SU-DHL-6 (cell line): ENCODE results near the gene GTF3C2.

ENCODE experiments used
- H2AFZ ChIP-seq: fragments of 200-600 bp; sonication (generic); 2 replicates; pipeline ENCODE4 v1.6.1; 2014; ENCODE audit warnings: low read depth, mild to moderate bottlenecking, moderate library complexity, mixed read lengths, antibody characterized with exemption, low read length; ENCODE audit not compliant: severe bottlenecking
- H3F3A ChIP-seq: fragments of 200-600 bp; shearing (Covaris generic); 2 replicates; pipeline ENCODE4 v1.6.0; 2016; ENCODE audit warnings: antibody characterized with exemption, mild to moderate bottlenecking; ENCODE audit not compliant: insufficient read depth
- H3K27ac ChIP-seq: fragments of 200-600 bp; sonication (generic); 2 replicates; pipeline ENCODE4 v1.5.1; 2016; ENCODE audit warnings: low read depth, mild to moderate bottlenecking, low read length, moderate library complexity, mixed read lengths
- H3K27me3 ChIP-seq: fragments of 200-600 bp; sonication (generic), shearing (Covaris generic); 2 replicates; pipeline ENCODE4 v1.6.0; 2014; ENCODE audit warnings: mild to moderate bottlenecking, low read length
- H3K36me3 ChIP-seq: fragments of 200-600 bp; sonication (generic); 2 replicates; pipeline ENCODE4 v1.6.1; 2014; ENCODE audit warnings: mild to moderate bottlenecking, low read length, mixed read lengths
- H3K4me2 ChIP-seq: fragments of 300-600, 200-600 bp; shearing (Covaris generic), sonication (generic); 2 replicates; pipeline ENCODE4 v1.6.0; 2014; ENCODE audit warnings: low read length, low read depth, mild to moderate bottlenecking; ENCODE audit not compliant: poor library complexity, severe bottlenecking
- H3K4me3 ChIP-seq: fragments of 200-600 bp; sonication (generic); 2 replicates; pipeline ENCODE4 v1.5.1; 2014; ENCODE audit warnings: antibody characterized with exemption, low read length, mild to moderate bottlenecking, mixed read lengths; ENCODE audit not compliant: insufficient read depth, poor library complexity, severe bottlenecking
- H3K79me2 ChIP-seq: fragments of 200-600 bp; sonication (generic); 2 replicates; pipeline ENCODE4 v1.6.1; 2014; ENCODE audit warnings: mild to moderate bottlenecking, low read length, moderate library complexity; ENCODE audit not compliant: insufficient read depth
- H3K9ac ChIP-seq: fragments of 200-600 bp; sonication (generic); 2 replicates; pipeline ENCODE4 v1.7.0; 2014; ENCODE audit warnings: mild to moderate bottlenecking, low read length
- H3K9me2 ChIP-seq: fragments of 200-600 bp; sonication (generic); replicated peaks from 2 replicates; pipeline ENCODE4 v1.6.1; 2014; ENCODE audit warnings: low read length; ENCODE audit not compliant: insufficient read depth
- H3K9me3 ChIP-seq: fragments of 200-600 bp; sonication (generic); 2 replicates; pipeline ENCODE4 v1.6.1; 2014; ENCODE audit warnings: low read length, mixed read lengths; ENCODE audit not compliant: insufficient read depth
- H4K20me1 ChIP-seq: fragments of 200-600 bp; sonication (generic); 2 replicates; pipeline ENCODE4 v1.6.1; 2014; ENCODE audit warnings: low read depth, mild to moderate bottlenecking, antibody characterized with exemption, low read length, moderate library complexity, mixed read lengths
- CTCF ChIP-seq: fragments of 200-600 bp; sonication (generic); IDR thresholded peaks from one replicate; pipeline ENCODE4 v1.5.1; 2017; ENCODE audit warnings: antibody characterized with exemption, mild to moderate bottlenecking, low read length, moderate library complexity; ENCODE audit not compliant: insufficient read depth, poor library complexity, severe bottlenecking
- EZH2phosphoT487 ChIP-seq: fragments of 200-600 bp; sonication (generic), shearing (Covaris generic); conservative IDR thresholded peaks from 2 replicates; pipeline ENCODE4 v1.6.1; 2018; ENCODE audit warnings: mild to moderate bottlenecking, antibody characterized with exemption, low read length, moderate library complexity, mixed read lengths

The GTF3C2 gene

GRCh38 chr2:27307287-27307544 is 49.3 kb downstream of the GTF3C2 start:
- TF ChIP-seq EZH2phosphoT487 (no peak), CTCF (no peak)
- H3K4me2 ChIP-seq, result no peak overlapping the region
- no peaks in the 10 kb centered on the region for H3K36me3 ChIP-seq
- no peak overlapping the region for H3K27ac ChIP-seq
- no peak overlapping the region for H2AFZ ChIP-seq
- no peak overlapping the region for H3K4me3 ChIP-seq
- H3K79me2 ChIP-seq, result no peaks in the 10 kb centered on the region
- H3K9me2 ChIP-seq, result no peaks in the 10 kb centered on the region
- H3K9ac ChIP-seq, result no peak overlapping the region
- H3K9me3 ChIP-seq, result no peaks in the 10 kb centered on the region
- H3F3A ChIP-seq, result no peaks in the 10 kb centered on the region
- no peaks in the 10 kb centered on the region for H3K27me3 ChIP-seq
- H4K20me1 ChIP-seq, result no peaks in the 10 kb centered on the region

GRCh38 chr2:27306573-27307286 is 49.8 kb downstream of the GTF3C2 start:
- TF ChIP-seq CTCF (no peak), EZH2phosphoT487 (no peak)
- Histone ChIP-seq H3K9me2 (no peaks in the 10 kb centered on the region), H3K9ac (no peak overlapping the region), H3K4me2 (no peak overlapping the region), H2AFZ (no peak overlapping the region), H3K27ac (no peak overlapping the region), H3F3A (no peaks in the 10 kb centered on the region), H4K20me1 (no peaks in the 10 kb centered on the region), H3K27me3 (no peaks in the 10 kb centered on the region), H3K79me2 (no peaks in the 10 kb centered on the region), H3K4me3 (no peak overlapping the region), H3K9me3 (no peaks in the 10 kb centered on the region), H3K36me3 (no peaks in the 10 kb centered on the region)

GRCh38 chr2:27306136-27306535 is 50.4 kb downstream of the GTF3C2 start:
- Histone ChIP-seq H3K9me2 (no peaks in the 10 kb centered on the region), H2AFZ (no peak overlapping the region), H3K9ac (no peak overlapping the region), H3K4me2 (no peak overlapping the region), H3K79me2 (no peaks in the 10 kb centered on the region), H3K4me3 (no peak overlapping the region), H3K9me3 (no peaks in the 10 kb centered on the region), H3K36me3 (no peaks in the 10 kb centered on the region), H3K27me3 (no peaks in the 10 kb centered on the region), H3K27ac (no peak overlapping the region), H4K20me1 (no peaks in the 10 kb centered on the region), H3F3A (no peaks in the 10 kb centered on the region)
- TF ChIP-seq CTCF (no peak), EZH2phosphoT487 (no peak)
